Stimulated activated CD4-positive, alpha-beta T cell treated with anti-CD3 and anti-CD28 coated beads, Interleukin-12 subunit alpha, Interleukin-12 subunit beta, amount 100 ng/mL, for 4 hours (primary cell): ENCODE measurements around the gene STARD4.

ENCODE experiments used
- DNase-seq: peaks from one replicate; pipeline ENCODE4 v3.0.0-alpha.2; 2020

Gene STARD4

DNA sequence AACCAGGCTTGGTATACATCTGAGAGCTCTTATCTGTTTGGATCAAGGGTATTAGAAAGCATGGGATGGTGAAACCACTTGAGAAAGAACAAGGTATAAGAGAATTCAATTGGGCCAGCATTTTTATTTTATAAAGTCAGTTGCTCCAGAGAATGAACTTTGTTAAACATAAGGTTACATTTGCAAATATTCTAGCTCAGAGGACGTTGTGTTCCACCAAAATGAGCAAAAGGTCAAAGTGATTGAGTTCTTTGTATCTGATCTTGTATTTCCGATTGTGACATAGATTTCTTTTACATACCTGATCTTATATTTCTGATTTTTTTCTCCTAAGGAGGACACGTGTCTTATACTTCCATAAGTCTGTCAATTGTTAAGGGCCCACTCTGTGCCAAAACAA is 8.6 kb upstream of the STARD4 start:
- no peak for DNase-seq

DNA sequence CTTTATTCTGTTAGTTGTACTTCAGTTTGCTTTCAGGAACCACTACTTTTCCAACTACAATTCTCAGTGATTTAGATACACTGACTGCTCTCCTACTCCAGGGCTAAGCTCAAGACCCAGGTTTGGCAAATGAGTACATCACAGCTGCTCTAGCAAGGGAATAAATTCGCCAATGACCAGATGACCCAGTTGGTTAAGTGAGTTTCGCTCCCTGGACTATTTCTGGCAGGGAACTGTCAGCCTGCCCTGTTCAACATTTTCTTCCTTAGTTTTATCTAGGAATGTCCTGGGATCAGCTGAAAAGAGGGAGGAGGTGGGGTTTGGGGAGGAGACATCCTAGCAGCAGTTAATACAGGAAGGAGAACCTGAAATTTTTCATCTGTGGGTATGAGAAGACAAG is 6.4 kb upstream of the STARD4 start:
- no peak for DNase-seq

DNA sequence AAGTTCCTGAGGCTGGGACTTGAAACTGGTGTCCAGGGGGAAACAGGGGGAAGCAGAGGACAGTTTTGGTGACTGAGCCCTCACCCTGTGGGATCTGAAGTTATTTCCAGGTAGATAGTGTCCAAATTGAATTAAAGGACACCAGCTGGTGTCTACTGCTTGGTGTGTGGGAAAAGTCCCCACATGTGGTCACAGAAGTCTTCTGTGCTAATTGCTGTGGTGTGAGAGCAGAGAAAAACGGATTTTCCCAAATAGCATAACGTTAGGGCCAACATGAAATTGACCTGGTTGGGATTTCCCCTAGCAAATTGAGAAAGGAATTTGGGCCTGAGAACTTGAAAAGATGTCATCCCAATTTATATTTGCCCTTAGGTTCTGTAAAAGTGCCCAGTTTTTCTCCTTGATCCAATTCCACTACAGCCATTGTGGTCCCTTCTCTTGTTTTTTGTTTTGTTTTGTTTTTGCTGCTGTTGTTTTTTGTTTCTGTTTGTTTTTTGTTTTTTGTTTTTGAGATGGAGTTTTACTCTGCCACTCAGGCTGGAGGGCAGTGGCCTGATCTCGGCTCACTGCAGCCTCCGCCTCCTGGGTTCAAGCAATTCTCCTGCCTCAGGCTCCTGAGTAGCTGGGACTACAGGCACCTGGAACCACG is 5.6 kb upstream of the STARD4 start:
- no peak for DNase-seq

DNA sequence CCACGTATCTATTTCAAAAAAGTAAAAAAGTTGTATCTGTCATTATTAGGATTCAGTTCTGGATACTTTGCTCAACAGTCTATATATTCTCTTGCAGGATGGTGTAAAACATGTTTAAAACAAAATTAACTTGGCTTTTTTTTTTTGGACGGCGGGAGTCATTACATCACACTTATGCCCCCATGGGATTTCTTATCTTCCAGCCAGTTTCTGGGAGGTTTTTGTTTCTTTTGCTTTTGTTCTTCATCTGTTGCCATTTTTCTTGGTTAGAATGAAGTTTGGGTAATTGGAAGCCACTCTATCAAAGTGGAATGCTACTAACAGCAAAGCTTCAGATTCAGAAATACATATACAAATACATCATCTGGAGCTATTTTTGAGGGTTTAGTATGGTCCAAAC is 1.8 kb upstream of the STARD4 start:
- no peak for DNase-seq

DNA sequence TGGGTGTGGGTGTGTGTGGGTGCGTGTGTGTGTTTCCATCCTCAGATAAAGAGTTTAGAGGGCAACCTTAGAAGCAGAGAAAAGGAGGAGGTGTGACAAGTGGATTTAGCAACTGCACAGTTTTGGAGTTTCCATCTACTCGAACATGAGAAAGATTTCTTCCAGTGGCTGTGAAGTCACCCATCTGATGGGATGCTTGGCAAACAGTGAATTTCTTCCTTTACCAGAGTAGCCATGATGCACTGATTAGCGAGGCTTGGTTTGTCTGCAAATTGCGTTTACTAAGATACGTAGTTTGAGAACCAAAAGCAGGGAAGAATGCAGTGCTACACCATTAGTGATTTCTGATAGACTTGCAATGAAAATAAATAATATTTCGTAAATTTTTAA is 791 bp upstream of the STARD4 start:
- DNase-seq, result peak; percentile 39

DNA sequence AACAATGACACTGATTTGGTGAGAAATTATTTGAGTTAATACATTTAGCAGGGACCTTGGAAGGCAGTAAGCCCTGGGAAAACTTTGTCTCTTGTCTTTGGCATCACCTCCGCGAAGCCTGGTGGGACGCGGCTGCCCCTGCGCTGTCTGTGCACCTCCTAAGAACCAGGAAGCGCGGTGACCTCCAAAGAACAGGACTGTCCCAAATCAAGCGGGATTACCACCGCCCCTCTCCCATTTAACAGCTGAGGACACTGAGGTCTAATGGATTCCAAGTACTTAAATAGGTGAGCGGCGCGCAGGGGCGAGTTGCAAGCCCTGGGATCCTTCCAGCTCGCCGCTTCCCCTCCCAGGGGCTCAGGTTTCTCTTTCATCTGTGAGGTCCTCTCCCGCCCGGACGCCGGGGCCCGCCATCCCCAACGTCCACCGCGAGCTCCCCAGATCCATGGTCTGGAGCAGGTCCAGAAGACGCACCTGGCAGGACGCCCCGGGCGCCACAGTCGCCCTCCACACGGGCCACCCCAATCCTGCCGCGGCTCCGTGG is 432 bp downstream of the STARD4 start:
- no peak for DNase-seq

DNA sequence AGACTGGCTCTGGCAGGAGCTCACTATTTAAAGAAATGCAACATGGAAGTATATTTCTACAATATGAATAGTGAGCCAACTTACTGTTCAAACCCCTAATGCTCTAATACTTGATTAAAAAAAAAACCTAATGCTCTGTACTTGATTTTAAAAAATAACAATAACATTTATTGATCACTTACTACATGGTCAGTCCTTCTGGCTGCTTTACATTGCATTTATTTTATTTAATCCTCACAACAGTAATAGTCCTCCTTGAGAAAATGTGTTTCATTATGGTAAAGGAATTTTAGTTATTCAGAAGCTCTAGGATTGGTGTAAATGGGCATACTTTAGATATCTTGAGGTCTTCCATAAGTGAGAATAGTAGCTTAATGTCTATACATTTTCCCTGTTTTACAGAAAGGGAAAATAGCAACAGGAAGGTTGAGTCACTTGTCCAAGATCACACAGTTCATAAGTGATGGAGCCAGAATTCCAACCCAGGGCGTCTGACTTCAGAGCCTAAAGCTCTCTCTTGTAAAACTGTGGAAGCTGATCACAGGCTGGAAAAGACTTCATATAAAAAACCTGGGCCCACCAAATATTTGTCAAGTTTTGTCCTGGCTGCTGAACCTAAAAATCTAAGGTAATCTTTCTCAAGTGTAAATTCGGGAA is 1.0 kb downstream of the STARD4 start:
- no peak for DNase-seq

DNA sequence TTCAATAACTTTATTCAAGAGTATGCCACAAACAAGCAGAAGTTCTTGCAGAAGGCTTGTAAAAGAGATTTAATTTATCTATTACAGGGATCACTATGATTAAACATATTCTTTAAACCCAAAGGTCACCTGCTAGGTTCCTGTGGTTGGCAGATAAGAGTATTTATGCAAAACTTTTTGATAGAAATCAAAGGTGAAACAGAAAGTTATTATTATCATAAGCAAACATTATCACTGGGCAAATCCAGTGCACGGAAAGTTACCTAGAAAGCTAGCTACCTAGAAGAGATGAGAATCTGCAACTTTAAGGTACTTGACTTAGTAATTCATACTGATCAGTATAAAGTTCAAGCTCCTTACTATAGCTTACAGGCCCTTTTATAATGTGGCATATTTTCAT is 3.2 kb downstream of the STARD4 start:
- no peak for DNase-seq

DNA sequence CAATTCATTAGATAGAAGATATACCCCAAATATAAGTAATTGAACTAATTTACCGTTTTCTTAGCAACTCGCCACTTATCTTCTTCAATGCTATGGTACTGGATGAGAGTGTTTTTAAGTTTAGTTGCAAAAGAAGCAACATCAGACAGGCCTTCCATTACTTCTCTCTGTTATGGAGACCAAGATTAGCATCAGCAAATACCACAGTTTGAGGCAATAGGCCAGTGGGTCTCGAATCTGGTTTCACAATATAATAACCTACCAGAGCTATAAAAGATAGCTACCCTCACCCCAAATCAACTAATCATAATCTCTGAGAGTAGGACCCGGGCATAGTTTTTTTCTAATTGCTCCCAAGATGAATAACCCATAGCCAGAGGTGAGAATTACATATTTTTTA is 5.1 kb downstream of the STARD4 start:
- DNase-seq, result no peak

DNA sequence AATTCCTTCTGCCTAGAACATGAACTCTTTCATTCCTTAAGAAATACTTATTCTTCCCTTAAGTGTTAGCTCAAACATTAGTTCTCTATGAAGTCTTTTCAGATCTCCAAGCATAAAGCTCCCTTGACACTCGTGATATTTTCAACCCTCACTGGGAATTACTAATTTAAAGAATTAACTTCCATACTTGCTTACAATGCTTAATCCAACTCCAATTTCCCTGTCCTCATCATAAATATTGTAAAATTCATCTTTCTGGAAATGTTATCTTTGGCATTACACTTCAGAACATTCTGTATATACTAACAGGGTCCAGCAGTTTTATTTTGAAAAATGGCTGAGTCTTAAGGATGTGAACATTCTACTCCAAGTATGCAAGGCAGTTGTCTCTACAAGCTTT is 7.2 kb downstream of the STARD4 start:
- DNase-seq, result no peak

DNA sequence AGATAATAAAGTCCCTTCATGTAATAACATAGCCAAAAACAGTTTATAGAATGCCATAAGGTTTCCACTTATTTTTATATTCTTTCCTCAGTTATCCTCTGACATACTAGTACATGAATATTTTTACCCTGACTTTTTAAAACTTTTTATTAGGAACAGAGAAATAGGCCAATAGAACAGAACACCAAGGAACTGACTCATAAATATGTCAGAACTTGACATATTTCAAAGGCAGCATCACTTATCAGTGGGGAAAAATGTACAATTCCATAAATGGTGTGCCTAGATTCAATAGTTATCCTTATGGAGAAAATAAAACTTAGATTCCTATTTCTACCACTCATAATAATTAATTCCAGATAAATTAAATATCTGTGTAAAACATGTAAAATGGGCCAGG is 9.4 kb downstream of the STARD4 start:
- DNase-seq, result no peak

DNA sequence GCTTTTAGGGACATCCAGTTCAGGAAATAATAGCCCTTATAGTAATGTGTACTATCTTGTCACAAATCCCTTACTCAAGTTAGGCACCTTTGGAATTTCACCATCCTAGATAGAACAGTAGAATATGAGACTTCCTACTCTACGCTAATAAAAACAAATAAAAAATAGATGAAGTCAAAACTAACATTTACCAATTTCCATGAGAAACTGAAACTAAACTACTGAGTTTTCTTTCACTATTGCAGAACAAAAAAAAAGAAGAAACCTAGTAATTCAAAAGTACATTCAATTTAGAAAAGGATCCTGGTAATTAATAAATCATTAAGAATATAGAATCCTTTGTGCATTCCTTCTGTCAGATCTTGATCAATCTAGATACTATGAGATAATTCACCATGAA is 14.0 kb downstream of the STARD4 start:
- DNase-seq, result no peak

DNA sequence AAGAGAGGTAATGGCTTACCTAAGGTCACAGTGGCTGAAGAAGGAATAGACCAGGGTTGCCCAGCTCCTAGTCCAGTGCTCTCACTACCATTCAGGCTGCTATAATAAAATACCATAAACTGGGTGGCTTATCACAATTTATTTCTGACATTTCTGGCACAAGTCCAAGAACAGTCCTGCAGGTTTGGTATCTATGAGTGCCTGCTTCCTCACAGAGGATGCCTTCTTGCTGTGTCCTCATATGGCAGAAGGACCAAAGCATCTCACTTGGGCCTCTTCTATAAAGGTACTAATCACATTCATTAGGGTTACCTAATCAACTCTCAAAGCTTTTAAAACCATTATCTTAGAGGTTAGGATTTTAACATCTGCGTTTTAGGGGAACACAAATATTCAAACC is 17.2 kb downstream of the STARD4 start:
- DNase-seq, result no peak

DNA sequence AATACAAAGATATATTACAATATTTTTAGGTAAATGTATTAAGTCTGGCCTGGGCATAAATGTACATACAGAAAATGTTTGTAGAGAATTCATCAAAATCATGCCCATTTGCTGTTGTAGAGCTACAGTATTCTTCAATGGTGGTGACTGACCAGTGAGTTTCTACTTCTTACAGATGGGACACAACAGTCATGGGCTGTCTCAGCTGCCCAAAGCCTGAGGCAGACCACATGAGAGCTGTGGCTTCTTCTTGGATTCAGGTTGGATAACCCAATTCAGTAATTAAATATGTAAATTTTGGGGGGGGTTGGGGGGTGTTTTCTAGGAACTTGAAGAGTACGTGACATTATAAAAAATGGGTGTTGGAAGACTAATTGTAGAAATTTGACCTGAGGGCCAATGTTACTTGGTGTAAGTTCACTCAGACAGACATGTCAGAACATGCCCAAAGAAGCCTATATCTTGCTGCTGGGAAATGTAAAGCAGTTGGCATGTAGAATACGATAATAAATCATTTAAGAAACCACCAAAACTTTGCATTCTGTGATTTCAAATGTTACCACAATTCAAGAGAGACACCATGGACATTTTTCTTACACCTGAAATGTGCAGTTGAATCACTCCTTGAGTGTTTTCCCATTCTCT is 17.9 kb downstream of the STARD4 start:
- DNase-seq, result no peak

DNA sequence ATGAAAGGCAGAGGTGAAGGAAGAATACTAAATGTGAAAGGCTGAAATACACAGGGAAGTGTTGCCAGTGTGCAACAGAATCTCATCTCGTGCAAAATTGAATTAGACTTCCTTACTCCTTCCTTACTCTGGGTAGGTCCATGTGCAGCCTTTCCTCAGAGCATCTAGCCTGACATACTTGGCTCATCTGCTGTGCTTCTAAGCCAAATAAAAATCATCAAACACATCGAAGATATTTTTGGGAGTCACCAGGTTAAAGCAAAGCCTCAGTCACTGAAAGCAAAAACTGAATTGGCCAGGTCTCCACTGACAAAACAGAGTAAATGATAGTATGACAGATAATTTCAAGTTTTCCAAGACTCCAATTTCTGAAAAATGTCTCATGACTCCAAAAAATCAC is 19.3 kb downstream of the STARD4 start:
- no peak for DNase-seq

DNA sequence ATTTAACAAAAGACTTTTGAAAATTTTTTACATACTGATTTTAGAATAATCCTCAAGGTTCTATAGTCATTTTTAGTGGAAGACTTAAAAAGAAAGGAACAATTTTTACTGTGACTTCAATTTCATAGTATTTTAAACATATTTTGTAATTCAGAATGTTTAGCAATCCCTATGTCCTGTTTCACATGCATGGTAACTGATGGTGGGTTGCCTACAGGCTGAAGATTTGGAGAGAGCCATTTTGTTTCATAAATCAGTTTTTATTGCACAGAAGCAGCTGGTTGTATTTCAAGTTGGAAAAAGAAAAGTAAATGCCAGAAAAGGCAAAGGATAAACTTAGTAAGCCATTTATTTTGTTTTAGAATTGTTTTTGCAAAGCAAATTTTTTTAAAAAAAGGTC is 24.0 kb downstream of the STARD4 start:
- DNase-seq, result no peak

DNA sequence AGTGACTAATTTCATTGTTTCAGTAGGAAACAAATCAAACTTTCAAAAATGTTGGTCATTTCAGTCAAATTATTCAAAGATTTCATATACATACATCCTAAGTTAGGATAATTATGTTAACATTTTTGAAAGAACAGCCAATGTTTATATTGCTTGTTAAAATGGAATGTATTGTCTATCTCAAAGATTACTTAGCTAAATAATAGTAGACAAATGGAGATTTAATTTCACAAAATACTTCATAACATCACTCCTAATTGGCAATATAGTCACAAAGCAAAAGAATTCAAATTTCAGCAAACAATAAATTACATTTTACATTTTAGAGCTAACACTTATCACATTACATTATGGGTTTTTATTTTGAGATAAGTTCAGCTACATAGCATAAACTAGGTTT is 25.4 kb downstream of the STARD4 start:
- DNase-seq, result no peak

DNA sequence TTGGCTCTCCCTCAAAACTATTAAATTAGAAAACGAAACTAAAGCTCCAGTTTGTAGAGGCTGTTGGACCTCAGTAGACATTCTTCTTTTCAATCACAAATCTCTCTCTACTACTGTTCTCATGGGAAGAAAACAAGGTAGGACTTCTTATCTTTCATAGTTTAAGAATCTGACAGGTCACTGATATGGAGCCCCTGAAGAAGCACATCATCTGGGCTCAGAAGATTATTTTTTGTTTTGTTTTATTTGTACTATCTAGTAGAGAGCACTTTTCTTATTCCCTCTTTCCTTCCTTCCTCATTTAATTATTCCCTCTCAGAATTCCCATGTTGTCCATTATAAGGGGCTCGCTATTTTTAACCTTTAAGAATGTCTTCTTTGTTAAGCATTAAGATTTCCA is 26.3 kb downstream of the STARD4 start:
- DNase-seq, result no peak

DNA sequence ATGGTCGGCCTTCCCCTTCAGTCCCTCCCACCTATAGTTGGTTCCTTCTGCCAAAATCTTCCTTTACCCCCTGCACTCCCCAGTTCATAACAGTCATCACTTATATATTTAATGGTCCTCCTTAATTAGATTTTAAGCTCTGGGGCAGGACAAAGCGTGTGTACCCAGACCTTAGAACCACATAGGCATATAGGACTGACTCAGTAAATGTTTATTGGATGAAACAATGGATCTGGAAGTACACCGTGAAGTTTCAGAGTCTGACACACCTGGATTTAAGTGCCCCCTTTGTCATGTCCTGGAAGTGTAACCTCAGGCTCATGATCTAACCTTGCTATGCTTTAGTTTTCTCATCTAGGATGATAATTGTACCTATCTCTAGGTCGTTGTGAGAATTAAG is 32.0 kb downstream of the STARD4 start:
- no peak for DNase-seq

DNA sequence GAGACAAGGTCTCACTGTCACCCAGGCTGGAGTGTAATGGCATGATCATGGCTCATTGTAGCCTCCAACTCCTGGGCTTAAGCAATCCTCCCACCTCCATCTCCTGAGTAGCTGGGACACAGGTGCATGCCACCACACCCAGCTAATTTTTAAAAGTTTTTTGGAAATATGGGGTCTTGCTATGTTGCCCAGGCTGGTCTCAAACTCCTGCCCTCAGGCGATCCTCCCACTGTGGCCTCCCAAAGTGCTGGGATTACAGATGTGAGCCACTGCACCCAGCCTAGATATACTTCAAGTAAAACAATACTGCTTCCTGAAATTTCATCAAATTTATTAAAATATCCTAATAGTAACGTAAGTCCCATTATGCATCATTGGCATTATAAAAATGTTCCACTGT is 33.4 kb downstream of the STARD4 start:
- DNase-seq, result no peak

DNA sequence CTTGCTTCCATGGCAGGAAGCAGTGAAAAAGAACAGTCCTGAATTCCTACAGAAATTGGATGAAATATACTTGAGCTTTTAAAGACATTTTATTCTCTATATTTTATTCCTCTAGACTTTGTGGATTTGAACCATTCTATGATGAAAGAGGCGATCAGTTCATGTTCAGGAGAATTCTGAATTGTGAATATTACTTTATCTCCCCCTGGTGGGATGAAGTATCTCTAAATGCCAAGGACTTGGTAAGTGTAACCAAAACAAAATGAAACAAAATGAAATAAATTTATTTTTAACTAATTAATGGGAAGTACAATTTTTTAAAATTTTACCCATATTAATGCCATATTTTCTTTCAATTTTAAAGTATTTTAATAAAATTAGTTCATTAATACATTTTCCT is 34.1 kb downstream of the STARD4 start:
- DNase-seq, result no peak

DNA sequence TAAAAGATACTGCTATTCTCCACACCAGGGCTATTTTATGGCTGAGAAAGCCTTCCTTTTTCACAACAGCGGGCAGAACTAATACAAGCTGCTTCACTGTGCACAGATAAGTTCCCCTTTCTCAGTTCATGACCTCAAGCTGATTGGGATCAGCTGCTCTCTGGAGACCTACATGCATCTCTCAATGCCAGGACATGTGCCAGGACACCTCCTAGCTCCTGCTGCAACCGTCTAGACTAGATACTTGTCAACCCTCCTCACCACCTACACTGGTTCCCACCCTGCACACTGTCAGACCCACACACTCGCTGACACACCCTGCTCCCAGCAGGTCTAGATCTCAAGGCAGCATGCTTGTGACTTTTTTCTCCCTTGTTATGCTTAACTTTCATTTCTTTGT is 39.8 kb downstream of the STARD4 start:
- DNase-seq, result no peak

DNA sequence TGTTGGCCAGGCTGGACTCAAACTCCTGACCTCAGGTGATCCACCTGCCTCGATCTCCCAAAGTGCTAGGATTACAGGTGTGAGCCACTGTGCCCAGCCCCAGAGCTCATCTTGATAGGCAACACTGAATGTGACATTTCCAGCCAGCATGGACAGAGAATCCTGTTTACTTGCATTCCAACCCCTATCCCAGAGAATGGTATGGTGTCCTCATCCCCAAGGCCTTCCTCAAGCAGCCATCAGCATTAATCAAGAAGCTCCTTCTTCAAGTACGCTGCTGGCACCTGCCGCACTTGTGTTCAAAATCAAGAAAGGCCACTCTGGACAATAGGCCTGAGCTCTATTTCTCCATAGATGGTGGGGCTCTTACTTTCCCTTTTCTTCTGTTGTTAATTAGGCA is 40.2 kb downstream of the STARD4 start:
- no peak for DNase-seq

DNA sequence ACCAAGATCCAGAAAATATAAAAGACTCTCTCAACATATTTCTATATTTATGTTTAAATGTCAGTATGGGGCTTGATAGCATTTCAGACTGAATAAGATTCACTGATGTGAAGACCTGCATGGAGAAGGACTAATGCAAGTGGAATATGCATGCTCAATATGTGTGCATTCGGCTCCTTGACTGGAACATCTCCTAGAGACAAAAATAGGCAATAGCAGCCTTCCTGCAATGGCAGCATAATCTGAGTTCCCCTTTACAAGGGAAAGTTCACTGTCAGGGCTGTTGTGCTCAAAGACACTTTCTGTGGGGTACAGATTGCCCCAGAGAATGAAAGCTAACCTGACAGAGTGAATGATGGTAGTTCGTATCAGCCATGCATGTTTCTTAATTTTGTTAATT is 42.4 kb downstream of the STARD4 start:
- DNase-seq, result no peak
